Measurements from ENCODE around the gene UVRAG. TPM values are rescaled to one million over a fixed set of nuclear protein-coding genes. Genes with fewer than 3 reads are reported as not detected.

The UVRAG gene
- total and polyA plus RNA-seq, 2 donors from 2014 or later, result 7.2 to 27.9 TPM

- FAIRE-seq (no peak), DNase-seq (peak in 2 of 5 donors; percentile 29 to 33)
- H3K4me3 ChIP-seq (ENCODE audit: low read length in 3 of 3), result no peak overlapping the region
- H3K27me3 ChIP-seq (ENCODE audit: control insufficient read depth, insufficient read depth, low read length), result no peaks in the 10 kb centered on the region
- no peak overlapping the region for H3K9ac ChIP-seq (ENCODE audit: low read length in 3 of 3)
- no peaks in the 10 kb centered on the region for H3K36me3 ChIP-seq (ENCODE audit: control insufficient read depth in 2 of 3, insufficient read depth in 3 of 3, low read length in 3 of 3)
- no peak for TF ChIP-seq CTCF (IDR thresholded peaks at IDR 0.05; ENCODE audit: borderline replicate concordance, extremely low read depth, insufficient read depth)
- no peaks in the 10 kb centered on the region for H3K9me3 ChIP-seq (ENCODE audit: control insufficient read depth in 2 of 3, insufficient read depth in 1 of 3, low read length in 3 of 3)
- H3K27ac ChIP-seq (ENCODE audit: low read depth in 2 of 2, low read length in 2 of 2), result no peak overlapping the region
- intact Hi-C loops (cut with DNase I), result no loop called here
- peaks cover 0 to 4% (median 0%) of the 10 kb centered on the region in 3 donors for H3K4me1 ChIP-seq (ENCODE audit: control insufficient read depth in 2 of 3, insufficient read depth in 2 of 3, low read depth in 1 of 3, low read length in 3 of 3)
These were observed 40.2 kb downstream of the UVRAG start for GRCh38 chr11:75855206-75855605.

GRCh38 chr11:75856912-75857311 is 41.9 kb downstream of the UVRAG start:
- DNase-seq, result no peak
- H3K4me3 ChIP-seq (ENCODE audit: low read length in 3 of 3), result no peak overlapping the region
- no peak overlapping the region for H3K27ac ChIP-seq (ENCODE audit: low read depth in 2 of 2, low read length in 2 of 2)
- no peak for TF ChIP-seq CTCF (IDR thresholded peaks at IDR 0.05; ENCODE audit: borderline replicate concordance, extremely low read depth, insufficient read depth)
- intact Hi-C loops (cut with DNase I), result no loop called here
- no peaks in the 10 kb centered on the region for H3K4me1 ChIP-seq (ENCODE audit: control insufficient read depth in 2 of 3, insufficient read depth in 2 of 3, low read depth in 1 of 3, low read length in 3 of 3)
- H3K9ac ChIP-seq (ENCODE audit: low read length in 3 of 3), result no peak overlapping the region
- FAIRE-seq, result no peak
- H3K9me3 ChIP-seq (ENCODE audit: control insufficient read depth in 2 of 3, insufficient read depth in 1 of 3, low read length in 3 of 3), result no peaks in the 10 kb centered on the region
- no peaks in the 10 kb centered on the region for H3K36me3 ChIP-seq (ENCODE audit: control insufficient read depth in 2 of 3, insufficient read depth in 3 of 3, low read length in 3 of 3)
- H3K27me3 ChIP-seq (ENCODE audit: control insufficient read depth, insufficient read depth, low read length), result no peaks in the 10 kb centered on the region

- no peaks in the 10 kb centered on the region for H3K27me3 ChIP-seq (ENCODE audit: control insufficient read depth, insufficient read depth, low read length)
- FAIRE-seq, result no peak
- no peak overlapping the region for H3K4me3 ChIP-seq (ENCODE audit: low read length in 3 of 3)
- no peak overlapping the region for H3K27ac ChIP-seq (ENCODE audit: low read depth in 2 of 2, low read length in 2 of 2)
- DNase-seq, result no peak
- no peak overlapping the region for H3K9ac ChIP-seq (ENCODE audit: low read length in 3 of 3)
- H3K9me3 ChIP-seq (ENCODE audit: control insufficient read depth in 2 of 3, insufficient read depth in 1 of 3, low read length in 3 of 3), result no peaks in the 10 kb centered on the region
- peaks cover 0 to 3% (median 2%) of the 10 kb centered on the region in 3 donors for H3K36me3 ChIP-seq (ENCODE audit: control insufficient read depth in 2 of 3, insufficient read depth in 3 of 3, low read length in 3 of 3)
- intact Hi-C loops (cut with DNase I), result no loop called here
- TF ChIP-seq CTCF (IDR thresholded peaks at IDR 0.05; ENCODE audit: borderline replicate concordance, extremely low read depth, insufficient read depth), result no peak
- H3K4me1 ChIP-seq (ENCODE audit: control insufficient read depth in 2 of 3, insufficient read depth in 2 of 3, low read depth in 1 of 3, low read length in 3 of 3), result no peaks in the 10 kb centered on the region
These were observed 43.0 kb downstream of the UVRAG start for GRCh38 chr11:75858042-75858441.

- FAIRE-seq (no peak), DNase-seq (no peak)
- Histone ChIP-seq H3K4me3 (ENCODE audit: low read length in 3 of 3) (no peak overlapping the region), H3K4me1 (ENCODE audit: control insufficient read depth in 2 of 3, insufficient read depth in 2 of 3, low read depth in 1 of 3, low read length in 3 of 3) (no peaks in the 10 kb centered on the region), H3K27me3 (ENCODE audit: control insufficient read depth, insufficient read depth, low read length) (no peaks in the 10 kb centered on the region), H3K27ac (ENCODE audit: low read depth in 2 of 2, low read length in 2 of 2) (no peak overlapping the region), H3K36me3 (ENCODE audit: control insufficient read depth in 2 of 3, insufficient read depth in 3 of 3, low read length in 3 of 3) (peaks cover 0 to 3% (median 2%) of the 10 kb centered on the region in 3 donors), H3K9ac (ENCODE audit: low read length in 3 of 3) (no peak overlapping the region), H3K9me3 (ENCODE audit: control insufficient read depth in 2 of 3, insufficient read depth in 1 of 3, low read length in 3 of 3) (no peaks in the 10 kb centered on the region)
- no peak for TF ChIP-seq CTCF (IDR thresholded peaks at IDR 0.05; ENCODE audit: borderline replicate concordance, extremely low read depth, insufficient read depth)
- intact Hi-C loops (cut with DNase I), result no loop called here
These were observed 43.6 kb downstream of the UVRAG start for GRCh38 chr11:75858613-75859012.

Measured in kidney (tissue), 14 donors.